HG03135 (cell line): ENCODE measurements around the gene GJC2.
A peak's percentile ranks its signal among the peaks of the same experiment; 100 is the strongest.
"Not testable (repeated sequence)": the region's sequence is repeated elsewhere in the genome, so short reads cannot be mapped to it uniquely, and the experiment has no call there.

Experiments used
- ATAC-seq: cut with Tn5 transposase; IDR thresholded peaks from one replicate; pipeline ENCODE4 v1.9.1; 2021; ENCODE audit warnings: mild to moderate bottlenecking, moderate library complexity; ENCODE audit not compliant: unreplicated experiment

GJC2 gene

GRCh38 chr1:228149406-228150119 is at the start of gene GJC2:
Gene GJC2, plus strand, starts transcription at chr1:228149930. Its CDS starts 7,829 bp downstream, at chr1:228157759.
- no peak for ATAC-seq

DNA sequence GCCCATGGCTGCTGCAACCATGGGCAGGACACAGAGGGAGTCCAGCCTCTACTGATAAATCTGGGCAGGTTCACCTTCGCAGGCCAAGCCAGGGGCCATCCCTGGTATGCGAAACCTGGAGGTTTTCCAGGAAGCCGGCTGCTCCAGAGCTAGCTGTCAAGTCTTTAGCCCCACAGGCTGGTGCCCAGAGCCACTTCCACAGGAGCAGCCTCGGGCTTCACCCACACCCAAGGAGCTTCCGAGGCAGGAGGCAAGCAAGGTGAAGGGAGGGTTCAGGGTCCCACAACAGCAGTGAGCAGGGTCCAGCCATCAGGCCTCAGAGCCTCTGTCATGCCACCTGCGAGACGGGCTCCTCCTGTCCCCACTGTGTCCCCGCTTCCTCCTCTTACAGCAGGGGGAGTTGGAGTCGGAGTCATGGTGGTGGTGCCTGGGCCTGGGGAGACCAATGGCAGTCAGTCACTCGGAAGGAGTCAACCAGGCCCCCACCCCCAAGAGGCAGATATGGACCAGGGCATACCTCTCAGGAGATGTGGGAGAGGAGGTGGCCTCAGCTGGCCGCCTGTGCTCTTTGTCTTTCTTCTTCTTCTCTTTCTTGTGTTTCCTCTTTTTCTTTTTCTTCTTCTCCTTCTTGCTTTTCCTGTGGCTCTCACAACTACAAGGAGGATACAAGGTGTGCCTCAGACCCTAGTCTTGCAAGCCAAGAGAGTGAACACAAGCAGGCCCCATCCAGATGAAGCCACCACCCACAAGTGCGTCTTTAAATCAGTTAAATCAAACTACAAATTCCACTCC is 48.7 kb upstream of the GJC2 start:
- ATAC-seq = no peak

DNA sequence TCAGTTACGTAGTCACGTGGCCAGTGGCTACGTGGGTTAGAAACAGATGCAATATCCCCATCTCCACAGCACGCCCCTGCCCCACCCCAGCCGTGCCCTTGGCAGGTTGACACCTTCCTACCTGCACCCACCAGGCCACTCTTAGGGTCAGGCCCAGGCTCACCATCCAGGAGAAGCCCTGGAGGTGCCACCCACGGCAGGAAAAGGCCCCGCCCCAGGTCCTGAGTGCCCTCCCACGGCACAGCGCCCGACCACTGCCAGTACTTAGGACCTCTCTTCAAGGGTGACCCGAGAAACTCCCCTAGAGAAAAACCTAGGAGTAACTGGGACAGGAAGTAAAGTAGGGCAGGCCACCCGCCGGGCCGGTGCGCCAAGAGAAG is 48.1 kb upstream of the GJC2 start:
- ATAC-seq = no peak

DNA sequence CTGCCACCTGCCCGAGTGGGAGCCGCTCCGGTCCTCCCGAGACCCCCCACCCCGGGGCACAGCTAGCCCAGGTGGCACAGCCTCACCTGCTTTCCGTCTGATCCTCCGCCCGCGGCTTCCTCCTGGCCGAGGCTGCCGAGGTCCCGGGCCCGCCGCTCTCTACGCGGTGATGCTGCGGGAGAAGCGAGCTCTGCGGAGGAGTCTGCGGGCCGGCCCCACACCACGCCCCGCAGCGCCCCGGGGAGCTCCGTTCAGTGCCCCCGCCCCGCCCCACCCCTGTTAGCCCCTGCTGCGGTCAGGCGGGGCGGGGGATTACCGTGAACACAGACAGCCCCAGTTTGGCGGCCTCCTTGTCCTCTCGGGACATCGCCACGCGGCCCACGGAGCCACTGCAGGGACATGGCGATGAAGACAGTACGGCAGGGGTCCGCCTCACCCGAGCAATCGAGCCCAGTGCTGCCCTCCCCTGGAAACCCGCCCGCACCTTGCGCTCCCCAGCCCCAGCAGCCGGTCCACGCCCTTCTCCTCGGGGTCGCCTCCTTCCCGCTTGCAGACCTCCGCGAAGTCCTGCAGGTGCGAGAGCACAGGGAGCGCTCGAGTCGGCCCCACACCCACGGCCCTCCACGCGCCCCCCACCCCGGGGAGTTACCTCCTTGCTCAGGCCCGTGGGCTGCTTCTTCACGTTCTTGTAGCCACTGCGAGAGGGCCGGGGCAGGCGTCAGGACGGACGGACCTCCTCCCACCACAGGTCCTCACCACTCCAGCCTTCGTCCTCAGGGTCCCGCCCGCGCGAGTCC is 47.5 kb upstream of the GJC2 start:
- ATAC-seq = peak; percentile 2

DNA sequence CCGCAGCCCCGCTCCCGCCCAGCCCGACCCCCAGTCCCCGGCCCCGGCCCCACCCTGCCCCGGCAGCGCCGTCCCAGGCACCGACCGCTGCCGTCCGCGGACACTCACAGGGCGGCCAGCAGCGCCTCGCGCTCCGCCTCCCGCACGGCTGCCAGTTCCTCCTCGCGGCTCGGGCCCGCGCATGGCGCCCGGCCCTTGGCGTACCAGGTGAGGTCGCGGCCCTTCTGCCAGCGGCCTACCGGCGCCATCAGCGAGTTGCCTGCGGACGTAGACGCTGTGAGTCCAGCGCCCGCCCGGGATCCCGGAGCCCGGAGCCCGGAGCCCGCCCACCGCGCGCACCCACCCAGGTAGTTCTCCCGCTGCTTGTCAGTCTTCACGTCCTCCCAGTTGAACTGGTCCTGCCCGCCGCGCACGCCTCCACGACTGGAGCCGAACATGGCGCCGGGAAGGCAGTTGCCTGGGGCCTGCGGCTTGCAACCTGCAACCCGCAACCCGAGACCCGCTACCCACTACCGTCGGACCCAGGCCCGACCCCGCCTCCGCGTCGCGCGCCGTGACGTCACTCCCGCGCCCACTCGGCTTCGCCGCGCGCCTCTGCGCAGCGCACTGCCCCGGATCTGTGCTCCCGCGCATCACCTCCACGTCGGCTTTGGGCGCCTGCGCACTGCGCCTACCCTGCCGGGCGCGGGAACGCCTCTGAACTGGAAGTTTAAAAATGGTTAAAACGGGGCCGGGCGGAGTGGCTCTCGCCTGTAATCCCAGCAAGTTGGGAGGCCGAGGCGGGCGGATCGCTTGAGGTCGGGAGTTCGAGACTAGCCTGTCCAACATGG is 46.7 kb upstream of the GJC2 start, which contains the start of gene C1orf35:
Gene C1orf35 (minus strand): TSS at position 535 of the 830 bp plus-strand sequence. CDS start 98 bp downstream, at position 437.
- peak; percentile 68 for ATAC-seq

- ATAC-seq = no peak
Measured at GRCh38 chr1:228104526-228105269, 45.0 kb upstream of the GJC2 start.

DNA sequence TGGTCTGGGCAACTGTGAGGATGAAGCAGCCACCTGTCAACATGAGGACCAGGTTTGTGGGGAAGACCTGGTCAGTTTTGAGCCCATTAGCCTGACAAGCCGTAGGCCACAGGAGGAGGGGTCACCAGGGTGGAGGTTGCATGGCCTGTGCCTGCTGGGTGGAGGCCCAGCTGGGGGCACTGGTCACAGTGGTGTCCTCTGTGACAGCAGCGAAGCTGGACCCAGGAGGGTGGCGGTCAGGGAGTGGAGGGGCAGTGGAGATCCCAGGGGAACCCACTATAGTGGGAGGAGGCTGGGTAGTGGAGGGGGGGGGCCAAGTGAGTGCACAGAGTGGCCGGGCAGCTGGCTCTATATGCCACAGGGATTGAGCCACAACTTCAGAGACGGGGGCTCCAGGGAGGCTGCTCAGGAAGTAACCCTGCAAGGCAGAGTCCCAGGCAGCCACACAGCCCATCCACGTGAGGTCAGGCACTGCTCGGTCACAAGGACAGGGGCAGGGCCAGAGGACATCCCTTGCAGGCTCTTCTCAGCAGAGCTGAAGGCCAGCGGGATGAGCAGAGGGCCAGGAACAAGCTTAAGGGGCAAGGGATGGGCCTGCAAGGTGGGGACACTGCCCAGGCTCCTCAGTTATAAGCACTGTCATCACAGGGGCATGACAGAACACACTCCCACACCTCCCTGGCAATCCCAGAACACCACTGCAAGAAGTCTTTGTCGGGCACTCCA is 44.3 kb upstream of the GJC2 start:
- ATAC-seq = no peak

DNA sequence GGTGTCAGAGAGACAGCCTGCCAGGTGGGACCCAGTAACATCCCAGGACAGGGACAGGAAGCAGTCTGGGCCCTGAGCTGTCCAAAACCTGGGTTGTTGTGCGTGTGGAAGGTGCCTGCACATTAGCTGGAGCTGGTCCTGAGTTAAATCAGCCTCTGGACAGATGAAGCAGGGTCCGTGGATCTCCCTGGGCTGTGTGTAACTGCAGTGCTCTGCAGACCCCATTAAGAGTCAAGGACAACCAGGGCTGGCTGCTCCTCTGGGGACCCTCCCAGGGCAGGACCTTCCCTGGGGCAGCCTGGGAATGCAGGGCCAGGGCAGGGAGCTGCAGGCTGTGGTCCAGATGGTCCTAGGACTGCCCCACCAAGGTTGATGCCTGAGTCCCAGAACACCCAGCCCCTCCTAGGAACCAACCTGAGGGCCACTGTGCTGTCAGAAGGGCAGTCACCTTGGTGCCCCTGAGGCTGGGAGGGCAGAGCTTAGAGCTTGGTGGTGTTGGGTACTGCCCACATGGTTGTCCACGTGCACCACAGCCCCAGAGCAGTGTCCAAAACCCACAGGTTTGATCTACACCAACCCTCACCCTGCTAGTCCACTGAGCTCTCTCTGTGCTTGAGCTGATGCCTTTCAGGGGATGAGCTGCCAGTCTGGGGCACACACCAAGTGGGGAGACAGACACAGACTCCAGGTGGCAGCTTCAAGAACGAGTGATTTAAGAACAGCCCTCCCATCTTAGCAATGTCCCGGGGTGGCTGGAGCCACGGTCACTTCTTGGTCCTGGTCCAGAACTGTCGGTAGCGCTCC is 43.5 kb upstream of the GJC2 start:
- ATAC-seq = no peak

DNA sequence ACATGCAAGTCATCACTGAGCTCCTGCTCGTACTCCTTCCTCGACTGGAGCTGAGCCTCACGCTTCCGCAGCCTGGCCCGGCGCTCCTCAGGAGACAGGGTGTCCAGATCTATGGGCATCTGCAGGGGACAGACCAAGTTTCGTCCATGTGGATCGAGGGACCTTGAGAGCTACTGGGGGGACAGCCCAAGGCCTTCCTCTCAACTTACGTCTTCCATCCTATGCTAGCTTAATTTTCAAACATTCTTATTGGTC is 43.0 kb upstream of the GJC2 start:
- no peak for ATAC-seq

DNA sequence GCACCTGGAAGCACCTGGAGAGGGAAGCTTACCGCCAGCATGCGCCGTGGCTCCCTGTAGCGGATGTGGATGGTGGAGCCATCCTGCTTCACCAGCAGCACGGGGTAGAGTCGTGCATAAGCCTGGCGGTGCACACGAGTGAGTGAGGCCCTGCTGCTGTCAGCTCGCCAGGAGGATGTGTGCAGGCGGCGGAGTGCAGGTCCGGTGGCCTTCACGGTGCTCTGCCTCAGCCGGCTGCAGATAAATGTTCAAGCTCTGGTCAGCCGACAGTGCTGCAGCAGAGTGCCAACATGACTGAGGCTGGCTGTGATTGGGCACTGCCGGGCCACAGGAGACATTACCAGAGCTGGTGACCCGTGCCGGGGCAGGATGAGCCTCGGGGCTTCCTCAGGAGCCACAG is 42.1 kb upstream of the GJC2 start:
- no peak for ATAC-seq

GRCh38 chr1:228108055-228108690 is 41.6 kb upstream of the GJC2 start:
- no peak for ATAC-seq

GRCh38 chr1:228108742-228109072 is 41.0 kb upstream of the GJC2 start:
- ATAC-seq = no peak

GRCh38 chr1:228109073-228109961 is 40.4 kb upstream of the GJC2 start, which contains the start of gene MRPL55:
Gene MRPL55, minus strand, starts transcription at chr1:228109299. Its CDS starts 1,039 bp downstream, at chr1:228108260.
- ATAC-seq = peak; percentile 90

DNA sequence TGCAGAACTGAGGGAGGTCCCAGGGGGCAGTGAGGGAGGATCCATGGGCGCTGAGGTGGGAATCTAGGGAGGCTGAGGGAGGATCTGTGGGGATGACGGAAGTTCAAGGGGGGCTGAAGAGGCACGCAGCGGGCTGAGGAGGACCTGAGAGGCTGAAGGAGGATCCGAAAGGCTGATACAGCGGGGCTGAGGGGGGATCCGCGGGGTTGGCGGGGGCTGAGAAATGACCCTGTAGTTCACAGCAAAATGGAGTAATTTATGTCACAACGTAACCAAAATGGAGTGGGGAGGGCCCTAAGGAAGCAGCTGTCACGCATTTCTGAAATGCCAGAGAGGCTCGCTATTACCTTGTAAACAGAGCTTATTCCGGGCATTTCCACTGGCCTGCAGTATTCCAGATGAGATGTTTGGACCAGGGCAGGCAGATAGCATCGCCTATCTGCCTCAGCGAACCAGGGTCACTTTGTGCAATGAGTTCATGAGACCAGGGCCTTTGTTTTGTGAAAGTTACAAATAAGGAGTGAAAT is 39.7 kb upstream of the GJC2 start:
- ATAC-seq = no peak

DNA sequence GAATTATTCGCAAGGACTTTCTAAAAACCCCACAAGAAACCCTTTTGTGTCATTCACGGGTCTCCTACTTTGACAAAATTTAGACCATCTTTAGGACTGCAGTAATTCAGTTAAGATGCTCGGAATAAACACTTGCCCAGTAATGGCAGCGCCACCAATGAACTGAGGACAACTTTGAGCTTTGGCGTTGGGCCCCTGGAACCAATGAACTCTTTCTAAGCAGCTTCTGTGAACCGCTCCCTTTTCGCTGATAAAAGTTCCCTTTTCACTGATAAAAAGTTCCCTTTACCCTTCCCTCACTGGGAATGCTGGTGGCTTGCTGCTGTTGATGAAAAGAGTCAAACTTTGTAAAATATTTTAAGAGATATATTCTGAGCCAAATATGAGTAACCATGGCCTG is 39.2 kb upstream of the GJC2 start:
- no peak for ATAC-seq

GRCh38 chr1:228111315-228111714 is 38.4 kb upstream of the GJC2 start:
- ATAC-seq = not testable (repeated sequence)

DNA sequence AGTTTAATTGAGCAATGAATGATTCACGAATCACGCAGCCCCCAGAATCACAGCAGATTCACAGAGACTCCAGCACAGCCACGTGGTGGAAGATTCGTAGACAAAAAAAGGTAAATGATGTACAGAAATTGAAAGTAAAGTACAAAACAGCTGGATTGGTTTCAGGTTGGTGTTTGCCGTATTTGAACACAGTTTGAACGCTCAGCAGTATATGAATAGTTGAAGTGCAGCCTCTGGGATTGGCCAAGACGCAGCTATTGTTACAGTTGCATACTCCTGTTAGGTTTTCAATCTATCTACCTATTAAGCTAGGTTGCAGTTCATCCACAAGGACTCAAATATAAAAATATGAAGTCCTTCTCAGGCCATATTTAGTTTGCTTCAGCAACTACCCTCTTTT is 37.6 kb upstream of the GJC2 start:
- ATAC-seq = no peak
